IPS-NIHi7 (cell line): ENCODE results near the gene WDFY3.

Experiments used
- DNase-seq: peaks from one replicate; pipeline ENCODE4 v3.0.0; 2012; ENCODE audit warnings: mixed read lengths; ENCODE audit errors: extremely low spot score

The WDFY3 gene

GRCh38 chr4:84796394-84796793, 170.1 kb downstream of the WDFY3 start:
- DNase-seq = no peak

- DNase-seq = no peak
Observed at GRCh38 chr4:84792366-84793301, 173.9 kb downstream of the WDFY3 start.

GRCh38 chr4:84790769-84791565, 175.5 kb downstream of the WDFY3 start:
- DNase-seq = no peak

- no peak for DNase-seq
Observed at GRCh38 chr4:84786478-84786877, 180.0 kb downstream of the WDFY3 start.

- no peak for DNase-seq
Observed at GRCh38 chr4:84782517-84782916, 184.0 kb downstream of the WDFY3 start.

- no peak for DNase-seq
Observed at GRCh38 chr4:84780719-84781118, 185.8 kb downstream of the WDFY3 start.

GRCh38 chr4:84778041-84778440, 188.4 kb downstream of the WDFY3 start:
- DNase-seq = no peak

- DNase-seq = no peak
Observed at GRCh38 chr4:84767168-84767567, 199.3 kb downstream of the WDFY3 start.

GRCh38 chr4:84753321-84753972, 213.0 kb downstream of the WDFY3 start:
- DNase-seq = no peak

- DNase-seq = no peak
Observed at GRCh38 chr4:84751707-84752106, 214.8 kb downstream of the WDFY3 start.

GRCh38 chr4:84750960-84751283, 215.6 kb downstream of the WDFY3 start:
- DNase-seq = no peak

- DNase-seq = peak; percentile 57
Observed at GRCh38 chr4:84750260-84750959, 216.1 kb downstream of the WDFY3 start.

- DNase-seq = no peak
Observed at GRCh38 chr4:84740057-84740456, 226.4 kb downstream of the WDFY3 start.

- no peak for DNase-seq
Observed at GRCh38 chr4:84738622-84739021, 227.9 kb downstream of the WDFY3 start.

- DNase-seq = no peak
Observed at GRCh38 chr4:84737656-84738055, 228.8 kb downstream of the WDFY3 start.

- DNase-seq = no peak
Observed at GRCh38 chr4:84734037-84734436, 232.5 kb downstream of the WDFY3 start.

- DNase-seq = no peak
Observed at GRCh38 chr4:84733343-84734033, 233.0 kb downstream of the WDFY3 start.

- DNase-seq = no peak
Observed at GRCh38 chr4:84730375-84730774, 236.1 kb downstream of the WDFY3 start.

GRCh38 chr4:84727491-84727890, 239.0 kb downstream of the WDFY3 start:
- no peak for DNase-seq

GRCh38 chr4:84726356-84726755, 240.1 kb downstream of the WDFY3 start:
- DNase-seq = no peak

GRCh38 chr4:84722720-84723119, 243.8 kb downstream of the WDFY3 start:
- no peak for DNase-seq
